Activated CD8-positive, alpha-beta T cell treated with anti-CD3 and anti-CD28 coated beads for 36 hours (primary cell): ENCODE results near the gene ZNF839. TPM values are rescaled to one million over a fixed set of nuclear protein-coding genes. Genes with fewer than 3 reads are reported as not detected.

Source experiments
- ATAC-seq: fragments of 200-7000 bp; cut with Tn5 transposase; one replicate; pipeline ENCODE4 v1.10.0; 2021; ENCODE audit warnings: mild to moderate bottlenecking, moderate library complexity
- CTCF ChIA-PET: fragments of 350-600 bp; sonication (Branson Sonifier 250); formaldehyde crosslinking; loops from one replicate; lab custom pipeline; 2021; ENCODE audit warnings: antibody characterized with exemption; lab: Charles Lee
- POLR2A ChIA-PET: fragments of 350-600 bp; sonication (Branson Sonifier 250); formaldehyde crosslinking; loops from one replicate; lab custom pipeline; 2021; ENCODE audit warnings: antibody characterized with exemption; lab: Charles Lee
- DNase-seq: peaks from one replicate; pipeline ENCODE4 v3.0.0-alpha.2; 2020
- H3K27ac Mint-ChIP-seq: one replicate; pipeline ENCODE4 v1.8.0; 2021; ENCODE audit warnings: mild to moderate bottlenecking, mixed read lengths
- H3K27me3 Mint-ChIP-seq: one replicate; pipeline ENCODE4 v1.8.0; 2021; ENCODE audit warnings: mixed read lengths
- H3K36me3 Mint-ChIP-seq: one replicate; pipeline ENCODE4 v1.8.0; 2021; ENCODE audit warnings: low read depth, mixed read lengths
- H3K4me1 Mint-ChIP-seq: one replicate; pipeline ENCODE4 v1.8.0; 2021; ENCODE audit warnings: low read depth, mixed read lengths
- H3K4me3 Mint-ChIP-seq: one replicate; pipeline ENCODE4 v1.8.0; 2021; ENCODE audit warnings: mild to moderate bottlenecking, moderate library complexity, mixed read lengths
- H3K9me3 Mint-ChIP-seq: one replicate; pipeline ENCODE4 v1.8.0; 2021; ENCODE audit warnings: mixed read lengths
- CTCF ChIP-seq: fragments of 200-600 bp; IDR thresholded peaks from one replicate; pipeline ENCODE4 v1.8.0; 2022; ENCODE audit warnings: antibody characterized with exemption, mild to moderate bottlenecking
- intact Hi-C: fragments of 100-400 bp; cut with micrococcal nuclease; formaldehyde crosslinking; loops from one replicate; pipeline ENCODE4 v1.10.0; 2022
- total RNA-seq, 2 experiments: library from RNA; stranded (reverse); gene quantifications; one replicate each; pipeline ENCODE4 v1.2.3, GENCODE V29; 2021

Gene ZNF839
- total RNA-seq, 2 experiments from 2014 or later, result 16.7 to 18.6 TPM

- ChIA-PET CTCF (interaction anchor here (1.4 kb wide), 1 partner anchor 36 kb away, joined by 4 read pairs; no protein-coding TSS in a partner anchor), POLR2A (no interaction called here)
- no peaks in the 10 kb centered on the region for H3K36me3 Mint-ChIP-seq
- DNase-seq (no peak), ATAC-seq (no peak)
- no peaks in the 10 kb centered on the region for H3K9me3 Mint-ChIP-seq
- TF ChIP-seq CTCF, result no peak
- intact Hi-C loops, result no loop called here
- H3K27ac Mint-ChIP-seq, result no peak overlapping the region
- H3K27me3 Mint-ChIP-seq, result no peaks in the 10 kb centered on the region
- no peaks in the 10 kb centered on the region for H3K4me1 Mint-ChIP-seq
- H3K4me3 Mint-ChIP-seq, result no peak overlapping the region
Observed at GRCh38 chr14:102278631-102278935, 41.0 kb upstream of the ZNF839 start.

- H3K4me3 Mint-ChIP-seq, result no peak overlapping the region
- H3K27ac Mint-ChIP-seq, result no peak overlapping the region
- ATAC-seq (no peak), DNase-seq (no peak)
- ChIA-PET POLR2A (no interaction called here), CTCF (interaction anchor here (0.6 to 1.4 kb wide), 2 partner anchors 13 to 35 kb away, joined by 4 to 5 read pairs; no protein-coding TSS in a partner anchor)
- TF ChIP-seq CTCF, result no peak
- H3K9me3 Mint-ChIP-seq, result no peaks in the 10 kb centered on the region
- no peaks in the 10 kb centered on the region for H3K4me1 Mint-ChIP-seq
- intact Hi-C loops, result no loop called here
- H3K27me3 Mint-ChIP-seq, result no peaks in the 10 kb centered on the region
- no peaks in the 10 kb centered on the region for H3K36me3 Mint-ChIP-seq
Observed at GRCh38 chr14:102279282-102279681, 40.3 kb upstream of the ZNF839 start.

- ATAC-seq (peak; percentile 39), DNase-seq (peak; percentile 12)
- no peaks in the 10 kb centered on the region for H3K9me3 Mint-ChIP-seq
- no peak for TF ChIP-seq CTCF
- CTCF ChIA-PET, result no interaction called here
- no peak overlapping the region for H3K4me3 Mint-ChIP-seq
- no peaks in the 10 kb centered on the region for H3K4me1 Mint-ChIP-seq
- no peaks in the 10 kb centered on the region for H3K36me3 Mint-ChIP-seq
- intact Hi-C loops, result no loop called here
- no peak overlapping the region for H3K27ac Mint-ChIP-seq
- no peaks in the 10 kb centered on the region for H3K27me3 Mint-ChIP-seq
- POLR2A ChIA-PET, result no interaction called here
Observed at GRCh38 chr14:102279688-102280348, 39.7 kb upstream of the ZNF839 start.

- Mint-ChIP-seq H3K4me3 (no peak overlapping the region), H3K9me3 (no peaks in the 10 kb centered on the region), H3K27ac (no peak overlapping the region), H3K4me1 (no peaks in the 10 kb centered on the region), H3K27me3 (no peaks in the 10 kb centered on the region), H3K36me3 (no peaks in the 10 kb centered on the region)
- POLR2A ChIA-PET, result interaction anchor here (0.6 kb wide), 1 partner anchor 19 kb away, joined by 3 read pairs; no protein-coding TSS in a partner anchor
- TF ChIP-seq CTCF, result no peak
- DNase-seq (no peak), ATAC-seq (no peak)
- CTCF ChIA-PET, result no interaction called here
- intact Hi-C loops, result no loop called here
Observed at GRCh38 chr14:102280376-102280962, 39.1 kb upstream of the ZNF839 start.

GRCh38 chr14:102282751-102283465 lies 36.6 kb upstream of the ZNF839 start:
- DNase-seq, result no peak
- no peaks in the 10 kb centered on the region for H3K27me3 Mint-ChIP-seq
- no peaks in the 10 kb centered on the region for H3K36me3 Mint-ChIP-seq
- no peaks in the 10 kb centered on the region for H3K4me1 Mint-ChIP-seq
- ChIA-PET CTCF (no interaction called here), POLR2A (interaction anchor here (0.7 kb wide), 1 partner anchor 523 kb away, joined by 3 read pairs; no protein-coding TSS in a partner anchor)
- H3K27ac Mint-ChIP-seq, result no peak overlapping the region
- intact Hi-C loops, result no loop called here
- TF ChIP-seq CTCF, result no peak
- ATAC-seq, result no peak
- H3K4me3 Mint-ChIP-seq, result no peak overlapping the region
- no peaks in the 10 kb centered on the region for H3K9me3 Mint-ChIP-seq
